ENCODE results near the gene RUNDC3A.

- no peak for TF ChIP-seq ZNF664 (tag by site-specific recombination; IDR thresholded peaks at IDR 0.05)
- TF ChIP-seq, protein P1, sequence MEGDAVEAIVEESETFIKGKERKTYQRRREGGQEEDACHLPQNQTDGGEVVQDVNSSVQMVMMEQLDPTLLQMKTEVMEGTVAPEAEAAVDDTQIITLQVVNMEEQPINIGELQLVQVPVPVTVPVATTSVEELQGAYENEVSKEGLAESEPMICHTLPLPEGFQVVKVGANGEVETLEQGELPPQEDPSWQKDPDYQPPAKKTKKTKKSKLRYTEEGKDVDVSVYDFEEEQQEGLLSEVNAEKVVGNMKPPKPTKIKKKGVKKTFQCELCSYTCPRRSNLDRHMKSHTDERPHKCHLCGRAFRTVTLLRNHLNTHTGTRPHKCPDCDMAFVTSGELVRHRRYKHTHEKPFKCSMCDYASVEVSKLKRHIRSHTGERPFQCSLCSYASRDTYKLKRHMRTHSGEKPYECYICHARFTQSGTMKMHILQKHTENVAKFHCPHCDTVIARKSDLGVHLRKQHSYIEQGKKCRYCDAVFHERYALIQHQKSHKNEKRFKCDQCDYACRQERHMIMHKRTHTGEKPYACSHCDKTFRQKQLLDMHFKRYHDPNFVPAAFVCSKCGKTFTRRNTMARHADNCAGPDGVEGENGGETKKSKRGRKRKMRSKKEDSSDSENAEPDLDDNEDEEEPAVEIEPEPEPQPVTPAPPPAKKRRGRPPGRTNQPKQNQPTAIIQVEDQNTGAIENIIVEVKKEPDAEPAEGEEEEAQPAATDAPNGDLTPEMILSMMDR (tag by site-specific recombination; IDR thresholded peaks at IDR 0.05) = no peak
- TF ChIP-seq, protein P2, sequence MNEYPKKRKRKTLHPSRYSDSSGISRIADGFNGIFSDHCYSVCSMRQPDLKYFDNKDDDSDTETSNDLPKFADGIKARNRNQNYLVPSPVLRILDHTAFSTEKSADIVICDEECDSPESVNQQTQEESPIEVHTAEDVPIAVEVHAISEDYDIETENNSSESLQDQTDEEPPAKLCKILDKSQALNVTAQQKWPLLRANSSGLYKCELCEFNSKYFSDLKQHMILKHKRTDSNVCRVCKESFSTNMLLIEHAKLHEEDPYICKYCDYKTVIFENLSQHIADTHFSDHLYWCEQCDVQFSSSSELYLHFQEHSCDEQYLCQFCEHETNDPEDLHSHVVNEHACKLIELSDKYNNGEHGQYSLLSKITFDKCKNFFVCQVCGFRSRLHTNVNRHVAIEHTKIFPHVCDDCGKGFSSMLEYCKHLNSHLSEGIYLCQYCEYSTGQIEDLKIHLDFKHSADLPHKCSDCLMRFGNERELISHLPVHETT (tag by site-specific recombination; IDR thresholded peaks at IDR 0.05) = no peak
Observed at GRCh38 chr17:44282264-44282663, 26.1 kb upstream of the RUNDC3A start.
